ENCODE measurements around the gene CEBPA. TPM values are rescaled to one million over a fixed set of nuclear protein-coding genes. Genes with fewer than 3 reads are reported as not detected.

CEBPA gene
- total RNA-seq, 1 donor from 2014 or later, result 1.7 TPM

DNA sequence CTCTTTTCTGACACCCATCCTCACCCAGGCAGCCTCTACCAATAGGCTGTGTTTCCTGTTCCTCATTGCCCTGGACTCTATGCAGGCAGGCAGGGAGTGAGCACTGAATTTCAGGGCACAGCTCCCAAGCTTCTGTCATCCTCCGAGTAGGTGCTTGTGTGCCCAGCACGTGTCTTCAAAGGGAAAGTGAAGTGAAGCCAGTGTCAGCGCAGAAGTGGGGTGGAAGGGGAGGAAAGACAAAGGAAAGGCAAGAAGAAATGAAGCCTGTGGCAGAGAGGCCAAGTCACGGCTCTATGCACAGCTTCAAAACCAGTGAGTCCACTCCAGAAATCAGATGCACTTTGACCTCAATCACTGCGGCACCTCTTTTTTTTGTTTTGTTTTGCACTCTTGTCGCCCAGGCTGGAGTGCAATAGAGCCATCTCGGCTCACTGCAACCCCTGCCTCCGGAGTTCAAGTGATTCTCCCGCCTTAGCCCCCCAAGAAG is 16.9 kb downstream of the CEBPA start:
- peaks cover 20% of the 10 kb centered on the region for H3K27me3 Mint-ChIP-seq (ENCODE audit: low read depth)
- no peaks in the 10 kb centered on the region for H3K4me1 Mint-ChIP-seq (ENCODE audit: low read depth)
- H3K36me3 Mint-ChIP-seq (ENCODE audit: low read depth), result no peaks in the 10 kb centered on the region
- H3K4me3 Mint-ChIP-seq (ENCODE audit: unreplicated experiment), result no peak overlapping the region
- TF ChIP-seq, protein P1, sequence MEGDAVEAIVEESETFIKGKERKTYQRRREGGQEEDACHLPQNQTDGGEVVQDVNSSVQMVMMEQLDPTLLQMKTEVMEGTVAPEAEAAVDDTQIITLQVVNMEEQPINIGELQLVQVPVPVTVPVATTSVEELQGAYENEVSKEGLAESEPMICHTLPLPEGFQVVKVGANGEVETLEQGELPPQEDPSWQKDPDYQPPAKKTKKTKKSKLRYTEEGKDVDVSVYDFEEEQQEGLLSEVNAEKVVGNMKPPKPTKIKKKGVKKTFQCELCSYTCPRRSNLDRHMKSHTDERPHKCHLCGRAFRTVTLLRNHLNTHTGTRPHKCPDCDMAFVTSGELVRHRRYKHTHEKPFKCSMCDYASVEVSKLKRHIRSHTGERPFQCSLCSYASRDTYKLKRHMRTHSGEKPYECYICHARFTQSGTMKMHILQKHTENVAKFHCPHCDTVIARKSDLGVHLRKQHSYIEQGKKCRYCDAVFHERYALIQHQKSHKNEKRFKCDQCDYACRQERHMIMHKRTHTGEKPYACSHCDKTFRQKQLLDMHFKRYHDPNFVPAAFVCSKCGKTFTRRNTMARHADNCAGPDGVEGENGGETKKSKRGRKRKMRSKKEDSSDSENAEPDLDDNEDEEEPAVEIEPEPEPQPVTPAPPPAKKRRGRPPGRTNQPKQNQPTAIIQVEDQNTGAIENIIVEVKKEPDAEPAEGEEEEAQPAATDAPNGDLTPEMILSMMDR (IDR thresholded peaks at IDR 0.05), result no peak
- no peak overlapping the region for H3K27ac Mint-ChIP-seq (ENCODE audit: unreplicated experiment)
- H3K9me3 Mint-ChIP-seq (ENCODE audit: low read depth), result peaks cover 18% of the 10 kb centered on the region
- DNase-seq (ENCODE audit: low spot score), result no peak

- DNase-seq (ENCODE audit: low spot score), result no peak
- Mint-ChIP-seq H3K9me3 (ENCODE audit: low read depth) (peaks cover 18% of the 10 kb centered on the region), H3K36me3 (ENCODE audit: low read depth) (no peaks in the 10 kb centered on the region), H3K4me3 (ENCODE audit: unreplicated experiment) (no peak overlapping the region), H3K27ac (ENCODE audit: unreplicated experiment) (no peak overlapping the region), H3K27me3 (ENCODE audit: low read depth) (peaks cover 20% of the 10 kb centered on the region), H3K4me1 (ENCODE audit: low read depth) (no peaks in the 10 kb centered on the region)
- TF ChIP-seq, protein P1 (IDR thresholded peaks at IDR 0.05), result no peak
Observed at GRCh38 chr19:33284756-33285155, 17.6 kb downstream of the CEBPA start.

DNA sequence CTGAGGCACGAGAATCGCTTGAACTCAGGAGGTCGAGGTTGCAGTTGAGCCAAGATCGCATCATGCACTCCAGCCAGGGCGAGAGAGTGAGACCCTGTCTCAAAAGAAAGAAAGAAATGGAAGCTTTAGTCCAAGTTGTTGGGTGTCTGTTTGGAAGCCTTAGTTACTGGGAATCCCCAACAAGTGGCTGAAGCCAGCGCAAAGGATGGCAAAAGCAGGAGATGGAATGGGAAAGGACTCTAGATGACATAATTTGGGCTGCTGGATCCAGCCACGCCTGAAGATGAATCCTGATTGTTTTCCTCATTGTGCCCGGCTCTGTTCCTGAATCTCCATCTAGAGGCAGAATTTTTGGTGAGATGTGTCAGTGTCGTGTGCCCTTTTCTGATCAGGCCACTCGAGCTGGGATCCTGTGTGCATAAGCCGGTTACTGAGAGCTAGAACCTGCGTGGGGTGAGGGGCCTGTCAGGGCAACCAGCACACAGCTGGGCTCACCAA is 18.1 kb downstream of the CEBPA start:
- no peak for DNase-seq (ENCODE audit: low spot score)
- Mint-ChIP-seq H3K4me3 (ENCODE audit: unreplicated experiment) (no peak overlapping the region), H3K36me3 (ENCODE audit: low read depth) (no peaks in the 10 kb centered on the region), H3K27me3 (ENCODE audit: low read depth) (peaks cover 20% of the 10 kb centered on the region), H3K4me1 (ENCODE audit: low read depth) (no peaks in the 10 kb centered on the region), H3K9me3 (ENCODE audit: low read depth) (peaks cover 16% of the 10 kb centered on the region), H3K27ac (ENCODE audit: unreplicated experiment) (no peak overlapping the region)
- TF ChIP-seq, protein P1 (IDR thresholded peaks at IDR 0.05), result no peak

DNA sequence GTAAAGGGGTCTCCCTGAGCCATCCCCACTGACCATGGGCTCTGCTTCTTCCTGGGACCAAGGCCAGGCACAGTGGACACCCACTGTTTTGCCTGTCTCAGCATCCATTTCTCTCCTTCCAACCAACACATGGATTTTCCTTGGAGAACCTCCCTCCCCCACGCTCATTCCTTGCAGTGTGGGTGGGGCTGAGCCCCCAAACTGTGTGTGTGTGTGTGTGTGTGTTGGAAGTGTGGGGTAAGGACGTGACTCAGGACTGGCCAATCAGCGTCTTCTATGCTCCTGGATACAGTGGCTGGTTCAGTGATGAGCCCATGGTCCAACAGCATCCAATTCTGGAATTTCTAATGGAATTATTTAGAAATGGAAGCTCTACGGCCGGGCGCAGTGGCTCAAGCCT is 18.7 kb downstream of the CEBPA start:
- H3K4me3 Mint-ChIP-seq (ENCODE audit: unreplicated experiment), result no peak overlapping the region
- TF ChIP-seq, protein P1 (IDR thresholded peaks at IDR 0.05), result no peak
- peaks cover 10% of the 10 kb centered on the region for H3K9me3 Mint-ChIP-seq (ENCODE audit: low read depth)
- H3K27me3 Mint-ChIP-seq (ENCODE audit: low read depth), result peaks cover 17% of the 10 kb centered on the region
- no peaks in the 10 kb centered on the region for H3K36me3 Mint-ChIP-seq (ENCODE audit: low read depth)
- no peaks in the 10 kb centered on the region for H3K4me1 Mint-ChIP-seq (ENCODE audit: low read depth)
- DNase-seq (ENCODE audit: low spot score), result no peak
- no peak overlapping the region for H3K27ac Mint-ChIP-seq (ENCODE audit: unreplicated experiment)

GRCh38 chr19:33282036-33282671 is 20.2 kb downstream of the CEBPA start:
- Mint-ChIP-seq H3K4me3 (ENCODE audit: unreplicated experiment) (no peak overlapping the region), H3K36me3 (ENCODE audit: low read depth) (no peaks in the 10 kb centered on the region), H3K27ac (ENCODE audit: unreplicated experiment) (no peak overlapping the region), H3K4me1 (ENCODE audit: low read depth) (no peaks in the 10 kb centered on the region), H3K27me3 (ENCODE audit: low read depth) (peaks cover 17% of the 10 kb centered on the region), H3K9me3 (ENCODE audit: low read depth) (no peaks in the 10 kb centered on the region)
- TF ChIP-seq, protein P1 (IDR thresholded peaks at IDR 0.05), result no peak
- DNase-seq (ENCODE audit: low spot score), result no peak
